ENCODE data around the gene GATA6.

Gene GATA6

GRCh38 chr18:22169011-22169888, at the start of gene GATA6:
Gene GATA6, plus strand, starts transcription at chr18:22169589. Its CDS starts 1,556 bp downstream, at chr18:22171145.
- peak; percentile 84 for DNase-seq

- no peak for DNase-seq
Observed at GRCh38 chr18:22124970-22125369, 44.4 kb upstream of the GATA6 start.

GRCh38 chr18:22128954-22129353, 40.4 kb upstream of the GATA6 start:
- DNase-seq, result no peak

- no peak for DNase-seq
Observed at GRCh38 chr18:22129778-22130177, 39.6 kb upstream of the GATA6 start.

DNA sequence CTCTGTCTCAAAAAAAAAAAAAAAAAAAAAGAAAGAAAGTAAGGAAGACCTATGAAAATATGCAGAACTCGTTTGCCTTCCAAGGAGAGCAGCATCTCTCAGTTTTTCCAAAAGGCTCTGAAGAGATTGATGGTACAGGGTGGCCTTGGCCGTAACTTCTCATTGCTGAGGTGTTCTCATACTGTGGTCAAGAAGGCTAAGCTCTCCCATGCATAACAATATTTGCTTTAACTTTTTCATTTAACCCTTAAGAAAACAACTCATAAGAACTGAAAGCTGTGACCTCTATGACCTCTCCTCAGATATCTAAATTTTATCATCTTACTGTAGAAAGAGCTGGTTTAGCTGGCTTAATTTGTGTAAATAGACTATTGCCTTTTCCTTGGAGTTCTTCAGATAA, 37.1 kb upstream of the GATA6 start:
- no peak for DNase-seq

- DNase-seq, result no peak
Observed at GRCh38 chr18:22132763-22133162, 36.6 kb upstream of the GATA6 start.

GRCh38 chr18:22136395-22136794, 33.0 kb upstream of the GATA6 start:
- no peak for DNase-seq

- no peak for DNase-seq
Observed at GRCh38 chr18:22141211-22141610, 28.2 kb upstream of the GATA6 start.

- DNase-seq, result no peak
Observed at GRCh38 chr18:22143347-22144340, 25.7 kb upstream of the GATA6 start.

- DNase-seq, result no peak
Observed at GRCh38 chr18:22145160-22145559, 24.2 kb upstream of the GATA6 start.

DNA sequence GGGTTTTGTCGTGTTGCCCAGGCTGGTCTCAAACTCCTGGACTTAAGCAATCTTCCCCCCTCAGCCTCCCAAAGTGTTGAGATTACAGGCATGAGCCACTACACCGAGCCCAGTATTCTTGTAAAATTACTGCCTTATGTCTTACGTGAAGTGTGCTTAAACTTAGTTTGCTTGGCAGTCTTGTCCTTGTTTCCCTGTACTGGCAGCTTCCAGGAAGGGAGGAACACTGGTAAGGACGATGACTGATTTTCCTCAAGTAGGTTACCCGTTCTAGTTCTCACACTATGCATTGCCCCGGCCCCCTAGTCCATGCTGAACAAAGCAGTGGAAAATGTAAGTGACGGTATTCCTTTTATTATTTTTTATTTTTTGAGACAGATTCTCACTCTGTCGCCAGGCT, 19.7 kb upstream of the GATA6 start:
- no peak for DNase-seq

DNA sequence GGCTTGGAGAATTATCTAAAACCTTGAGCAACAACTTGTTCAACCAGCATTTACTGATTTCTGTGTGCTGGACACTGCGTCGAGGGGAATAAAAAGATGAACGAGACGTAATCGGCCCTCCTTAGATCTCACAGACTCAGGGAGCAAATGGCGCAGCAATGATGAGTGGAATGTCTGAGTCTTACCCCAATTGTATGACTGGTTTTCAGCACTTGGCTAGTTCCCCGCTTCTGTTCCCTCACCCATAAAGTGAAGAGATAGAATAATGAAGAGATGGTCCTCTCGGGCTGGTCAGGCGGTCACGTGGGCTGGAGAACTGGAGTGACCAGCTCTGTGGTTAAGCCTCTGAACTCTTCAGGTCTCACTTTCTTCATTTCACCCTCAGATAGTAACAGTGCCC, 17.3 kb upstream of the GATA6 start:
- DNase-seq, result no peak

GRCh38 chr18:22153428-22153827, 16.0 kb upstream of the GATA6 start:
- DNase-seq, result no peak

- DNase-seq, result no peak
Observed at GRCh38 chr18:22155584-22155983, 13.8 kb upstream of the GATA6 start.

- DNase-seq, result no peak
Observed at GRCh38 chr18:22159014-22159413, 10.4 kb upstream of the GATA6 start.

- no peak for DNase-seq
Observed at GRCh38 chr18:22161090-22161489, 8.3 kb upstream of the GATA6 start.

GRCh38 chr18:22163416-22164161, 5.8 kb upstream of the GATA6 start:
- DNase-seq, result no peak

GRCh38 chr18:22164337-22165048, 4.9 kb upstream of the GATA6 start:
- DNase-seq, result no peak

DNA sequence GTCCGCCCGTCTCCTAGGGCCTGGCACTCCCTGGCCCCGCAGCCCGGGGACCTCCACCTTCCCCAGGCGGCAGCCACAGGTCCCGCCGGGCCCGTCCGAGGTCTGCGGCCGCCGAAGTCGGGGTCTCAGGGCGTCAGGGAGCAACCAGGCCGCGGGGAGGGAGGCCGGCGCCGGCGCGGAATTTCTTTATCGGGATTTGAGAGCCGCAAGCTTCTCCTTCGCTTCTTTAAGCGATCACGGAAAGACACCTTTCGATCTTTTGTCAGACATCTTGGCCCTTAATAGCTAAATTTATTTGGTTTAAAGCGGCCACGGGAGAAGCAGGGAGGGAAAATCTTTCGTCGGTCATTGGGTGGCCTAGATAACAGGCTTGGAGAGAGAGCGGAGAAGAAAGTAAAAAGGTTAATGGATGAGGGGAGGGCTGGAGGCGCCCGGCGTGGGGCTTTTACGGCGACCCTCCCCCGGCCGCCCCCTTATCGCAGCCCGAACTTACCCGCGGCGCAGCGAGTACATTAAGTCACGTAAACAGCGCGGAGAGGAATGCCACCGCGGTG, 4.3 kb upstream of the GATA6 start:
- no peak for DNase-seq

- no peak for DNase-seq
Observed at GRCh38 chr18:22165603-22166068, 3.8 kb upstream of the GATA6 start.

- no peak for DNase-seq
Observed at GRCh38 chr18:22166069-22166950, 3.1 kb upstream of the GATA6 start.

All from femur (tissue), 1 donor.